BJ (cell line): ENCODE data around the gene ADGRG3. TPM values are rescaled to one million over a fixed set of nuclear protein-coding genes. Genes with fewer than 3 reads are reported as not detected.

Source experiments
- CTCF ChIA-PET: fragments of 350-600 bp; formaldehyde crosslinking; extraction: SDS; loops from one replicate; lab custom pipeline; 2021; ENCODE audit warnings: antibody characterized with exemption, inconsistent platforms; lab: Yijun Ruan, JAX
- POLR2A ChIA-PET: fragments of 300-600 bp; sonication (Branson Sonifier 250); formaldehyde crosslinking; extraction: SDS; loops from one replicate; lab custom pipeline; 2021; ENCODE audit warnings: antibody characterized with exemption; lab: Charles Lee
- DNase-seq: peaks from one replicate; pipeline ENCODE4 v3.0.0-alpha.2; 2011; ENCODE audit warnings: low read depth
- H3K27me3 ChIP-seq: 2 replicates; pipeline ENCODE4 v1.6.0; 2011; ENCODE audit warnings: low read length; ENCODE audit not compliant: control insufficient read depth, insufficient read depth
- H3K36me3 ChIP-seq: 2 replicates; pipeline ENCODE4 v1.5.1; 2011; ENCODE audit warnings: low read length; ENCODE audit not compliant: control insufficient read depth, insufficient read depth
- H3K4me3 ChIP-seq: 2 replicates; pipeline ENCODE4 v1.5.1; 2011; ENCODE audit warnings: low read depth, mild to moderate bottlenecking, control low read depth, low read length
- CTCF ChIP-seq: IDR thresholded peaks from 2 replicates; pipeline ENCODE4 v1.5.1; 2011; ENCODE audit warnings: low read depth, mild to moderate bottlenecking, control low read depth, inconsistent platforms, low read length, moderate library complexity; ENCODE audit not compliant: insufficient read depth
- polyA plus RNA-seq: library from polyadenylated mRNA; depleted of rRNA; stranded (reverse); fragments of >200 nt; gene quantifications from 2 replicates; pipeline ENCODE4 v1.2.3, GENCODE V29; 2011

Gene ADGRG3
- polyA plus RNA-seq, 1 experiment: not detected

- TF ChIP-seq CTCF: no peak
- DNase-seq: no peak
- POLR2A ChIA-PET: interaction anchor here (0.6 kb wide), 1 partner anchor 50 kb away, joined by 4 read pairs; no protein-coding TSS in a partner anchor
- H3K4me3 ChIP-seq: no peak overlapping the region
- H3K36me3 ChIP-seq: no peaks in the 10 kb centered on the region
- CTCF ChIA-PET: interaction anchor here (1.3 kb wide), 1 partner anchor 34 kb away, joined by 3 read pairs; no protein-coding TSS in a partner anchor
- H3K27me3 ChIP-seq: peaks cover 5% of the 10 kb centered on the region
These were observed 22.8 kb downstream of the ADGRG3 start for GRCh38 chr16:57690782-57691471.

- CTCF ChIA-PET: interaction anchor here (0.6 kb wide), 1 partner anchor 401 kb away, joined by 4 read pairs; no protein-coding TSS in a partner anchor
- Histone ChIP-seq H3K4me3 (no peak overlapping the region), H3K36me3 (no peaks in the 10 kb centered on the region), H3K27me3 (peaks cover 9% of the 10 kb centered on the region)
- TF ChIP-seq CTCF: no peak
- DNase-seq: no peak
- POLR2A ChIA-PET: no interaction called here
These were observed 24.5 kb downstream of the ADGRG3 start for GRCh38 chr16:57692636-57693035.

GRCh38 chr16:57693550-57693949, 25.4 kb downstream of the ADGRG3 start:
- peaks cover 8% of the 10 kb centered on the region for H3K27me3 ChIP-seq
- POLR2A ChIA-PET: no interaction called here
- no peaks in the 10 kb centered on the region for H3K36me3 ChIP-seq
- CTCF ChIA-PET: no interaction called here
- TF ChIP-seq CTCF: no peak
- no peak overlapping the region for H3K4me3 ChIP-seq
- no peak for DNase-seq

- ChIA-PET POLR2A (no interaction called here), CTCF (interaction anchor here (0.7 kb wide), 1 partner anchor 12 kb away, joined by 3 read pairs; no protein-coding TSS in a partner anchor)
- Histone ChIP-seq H3K36me3 (no peaks in the 10 kb centered on the region), H3K27me3 (peaks cover 7% of the 10 kb centered on the region), H3K4me3 (no peak overlapping the region)
- no peak for TF ChIP-seq CTCF
- no peak for DNase-seq
These were observed 26.2 kb downstream of the ADGRG3 start for GRCh38 chr16:57694231-57694724.
